Naive B cell (primary cell): ENCODE measurements around the gene NDFIP1. TPM values are rescaled to one million over a fixed set of nuclear protein-coding genes. Genes with fewer than 3 reads are reported as not detected.

ENCODE experiments used
- ATAC-seq, 2 donors: fragments of 150-1000 bp; cut with Tn5 transposase; 2 replicates each; pipeline ENCODE4 v1.10.0; 2021; ENCODE audit warnings: low read depth in 2 of 2, mild to moderate bottlenecking in 2 of 2, moderate library complexity in 2 of 2
- DNase-seq: peaks from one replicate; pipeline ENCODE4 v3.0.0; 2022
- H3K27ac Mint-ChIP-seq, 6 donors: one replicate each; pipeline ENCODE4 v1.8.0; 2020 to 2022; ENCODE audit warnings: mild to moderate bottlenecking in 6 of 6, mixed read lengths in 6 of 6, moderate library complexity in 5 of 6, inconsistent platforms in 2 of 6
- H3K27me3 Mint-ChIP-seq, 3 donors: one replicate each; pipeline ENCODE4 v1.8.0; 2021 to 2022; ENCODE audit warnings: mixed read lengths in 3 of 3, mild to moderate bottlenecking in 1 of 3
- H3K36me3 Mint-ChIP-seq, 2 donors: one replicate each; pipeline ENCODE4 v1.8.0; 2020 to 2022; ENCODE audit warnings: mixed read lengths in 2 of 2, inconsistent platforms in 1 of 2, mild to moderate bottlenecking in 1 of 2
- H3K4me1 Mint-ChIP-seq, 3 donors: one replicate each; pipeline ENCODE4 v1.8.0; 2020 to 2022; ENCODE audit warnings: mixed read lengths in 3 of 3, inconsistent platforms in 1 of 3, mild to moderate bottlenecking in 1 of 3, moderate library complexity in 1 of 3
- H3K4me3 Mint-ChIP-seq, 8 donors: one replicate each; pipeline ENCODE4 v1.8.0; 2020 to 2022; ENCODE audit warnings: mild to moderate bottlenecking in 8 of 8, mixed read lengths in 8 of 8, moderate library complexity in 8 of 8, inconsistent platforms in 2 of 8
- H3K9me3 Mint-ChIP-seq, 7 donors: one replicate each; pipeline ENCODE4 v1.8.0; 2020 to 2022; ENCODE audit warnings: mixed read lengths in 7 of 7, mild to moderate bottlenecking in 5 of 7, inconsistent platforms in 2 of 7, moderate library complexity in 1 of 7
- polyA plus RNA-seq, 6 donors: library from polyadenylated mRNA; unstranded; fragments of 300-500 nt; fragmentation: Illumina TruSeq; gene quantifications; one replicate each; pipeline ENCODE4 v1.2.3, GENCODE V29; 2021; ENCODE audit warnings: low read depth in 6 of 6

The NDFIP1 gene
- polyA plus RNA-seq, 6 donors from 2014 or later: 11.8 to 21.1 (median 17.9) TPM

GRCh38 chr5:142098275-142098674 is 10.3 kb upstream of the NDFIP1 start:
- H3K27ac Mint-ChIP-seq: no peak overlapping the region
- H3K4me1 Mint-ChIP-seq: no peaks in the 10 kb centered on the region
- DNase-seq: no peak
- peaks cover 8 to 20% (median 19%) of the 10 kb centered on the region in 3 donors for H3K27me3 Mint-ChIP-seq
- H3K4me3 Mint-ChIP-seq: no peak overlapping the region
- peaks cover 0 to 3% (median 0%) of the 10 kb centered on the region in 7 donors for H3K9me3 Mint-ChIP-seq
- no peaks in the 10 kb centered on the region for H3K36me3 Mint-ChIP-seq
- no peak for ATAC-seq

- peak overlapping the region in 1 of 6 donors; percentile 44 for H3K27ac Mint-ChIP-seq
- ATAC-seq (no peak), DNase-seq (no peak)
- H3K4me3 Mint-ChIP-seq: no peak overlapping the region
- no peaks in the 10 kb centered on the region for H3K4me1 Mint-ChIP-seq
- peaks cover 0 to 3% (median 0%) of the 10 kb centered on the region in 7 donors for H3K9me3 Mint-ChIP-seq
- H3K27me3 Mint-ChIP-seq: peaks cover 8 to 20% (median 19%) of the 10 kb centered on the region in 3 donors
- H3K36me3 Mint-ChIP-seq: no peaks in the 10 kb centered on the region
These were observed 9.6 kb upstream of the NDFIP1 start for GRCh38 chr5:142098931-142099330.

GRCh38 chr5:142100307-142100706 is 8.3 kb upstream of the NDFIP1 start:
- H3K4me3 Mint-ChIP-seq: no peak overlapping the region

GRCh38 chr5:142102980-142103740 is 5.4 kb upstream of the NDFIP1 start:
- Mint-ChIP-seq H3K27ac (no peak overlapping the region), H3K4me3 (no peak overlapping the region), H3K27me3 (peaks cover 16 to 28% (median 27%) of the 10 kb centered on the region in 3 donors), H3K4me1 (peaks cover 0 to 1% (median 0%) of the 10 kb centered on the region in 3 donors), H3K36me3 (no peaks in the 10 kb centered on the region), H3K9me3 (peaks cover 0 to 3% (median 0%) of the 10 kb centered on the region in 7 donors)
- DNase-seq (no peak), ATAC-seq (no peak)

More at GRCh38 chr5:142100307-142100706, 8.3 kb upstream of the NDFIP1 start:
- no peaks in the 10 kb centered on the region for H3K36me3 Mint-ChIP-seq
- H3K4me1 Mint-ChIP-seq: no peaks in the 10 kb centered on the region
- peaks cover 0 to 3% (median 0%) of the 10 kb centered on the region in 7 donors for H3K9me3 Mint-ChIP-seq
- H3K27me3 Mint-ChIP-seq: peaks cover 10 to 25% (median 25%) of the 10 kb centered on the region in 3 donors
- H3K27ac Mint-ChIP-seq: no peak overlapping the region
- ATAC-seq: no peak
- DNase-seq: no peak

GRCh38 chr5:142104491-142104890 is 4.1 kb upstream of the NDFIP1 start:
- DNase-seq (no peak), ATAC-seq (no peak)
- Mint-ChIP-seq H3K9me3 (peaks cover 0 to 3% (median 0%) of the 10 kb centered on the region in 7 donors), H3K27ac (no peak overlapping the region), H3K4me1 (peaks cover 3 to 8% (median 4%) of the 10 kb centered on the region in 3 donors), H3K27me3 (peaks cover 14 to 28% (median 26%) of the 10 kb centered on the region in 3 donors), H3K4me3 (no peak overlapping the region), H3K36me3 (no peaks in the 10 kb centered on the region)

- peaks cover 0 to under 1% (median 0%) of the 10 kb centered on the region in 7 donors for H3K9me3 Mint-ChIP-seq
- no peak for ATAC-seq
- H3K27ac Mint-ChIP-seq: no peak overlapping the region
- H3K27me3 Mint-ChIP-seq: peaks cover 8 to 22% (median 17%) of the 10 kb centered on the region in 3 donors
- H3K4me1 Mint-ChIP-seq: peaks cover 11 to 20% (median 19%) of the 10 kb centered on the region in 3 donors
- H3K4me3 Mint-ChIP-seq: peak overlapping the region in 1 of 8 donors; percentile 33
- H3K36me3 Mint-ChIP-seq: no peaks in the 10 kb centered on the region
- no peak for DNase-seq
These were observed 2.5 kb upstream of the NDFIP1 start for GRCh38 chr5:142106061-142106460.

- peak overlapping the region in 1 of 6 donors; percentile 50 for H3K27ac Mint-ChIP-seq
- DNase-seq (no peak), ATAC-seq (no peak)
- H3K4me1 Mint-ChIP-seq: peaks cover 11 to 22% (median 19%) of the 10 kb centered on the region in 3 donors
- H3K4me3 Mint-ChIP-seq: peak overlapping the region in 4 of 8 donors; percentile 22 to 91 (median 34)
- H3K27me3 Mint-ChIP-seq: peaks cover 8 to 17% (median 12%) of the 10 kb centered on the region in 3 donors
- no peaks in the 10 kb centered on the region for H3K9me3 Mint-ChIP-seq
- no peaks in the 10 kb centered on the region for H3K36me3 Mint-ChIP-seq
These were observed 1.4 kb upstream of the NDFIP1 start for GRCh38 chr5:142107036-142107735.

- peaks cover 8 to 13% (median 12%) of the 10 kb centered on the region in 3 donors for H3K27me3 Mint-ChIP-seq
- no peaks in the 10 kb centered on the region for H3K9me3 Mint-ChIP-seq
- H3K36me3 Mint-ChIP-seq: no peaks in the 10 kb centered on the region
- H3K4me3 Mint-ChIP-seq: peak overlapping the region; percentile 81 to 91 (median 86)
- peaks cover 12 to 24% (median 23%) of the 10 kb centered on the region in 3 donors for H3K4me1 Mint-ChIP-seq
- DNase-seq (no peak), ATAC-seq (no peak)
- peak overlapping the region in 4 of 6 donors; percentile 27 to 67 (median 60) for H3K27ac Mint-ChIP-seq
These were observed 695 bp upstream of the NDFIP1 start for GRCh38 chr5:142107736-142108431.

GRCh38 chr5:142109331-142110045 is 909 bp downstream of the NDFIP1 start:
- no peaks in the 10 kb centered on the region for H3K36me3 Mint-ChIP-seq
- H3K27me3 Mint-ChIP-seq: peaks cover 8 to 12% (median 8%) of the 10 kb centered on the region in 3 donors
- peak overlapping the region; percentile 87 to 97 (median 94) for H3K4me3 Mint-ChIP-seq
- H3K27ac Mint-ChIP-seq: peak overlapping the region; percentile 57 to 96 (median 94)
- no peak for ATAC-seq
- no peaks in the 10 kb centered on the region for H3K9me3 Mint-ChIP-seq
- peaks cover 14 to 26% (median 26%) of the 10 kb centered on the region in 3 donors for H3K4me1 Mint-ChIP-seq
- peak; percentile 12 for DNase-seq

- no peak for ATAC-seq
- Mint-ChIP-seq H3K36me3 (no peaks in the 10 kb centered on the region), H3K9me3 (no peaks in the 10 kb centered on the region), H3K27me3 (peaks cover 5 to 9% (median 8%) of the 10 kb centered on the region in 3 donors), H3K4me1 (peaks cover 14 to 26% (median 26%) of the 10 kb centered on the region in 3 donors), H3K27ac (peak overlapping the region in 5 of 6 donors; percentile 24 to 96 (median 86)), H3K4me3 (peak overlapping the region; percentile 87 to 97 (median 94))
- no peak for DNase-seq
These were observed 1.5 kb downstream of the NDFIP1 start for GRCh38 chr5:142110046-142110531.

GRCh38 chr5:142110988-142111687 is 2.6 kb downstream of the NDFIP1 start:
- H3K27me3 Mint-ChIP-seq: no peaks in the 10 kb centered on the region
- H3K36me3 Mint-ChIP-seq: no peaks in the 10 kb centered on the region
- peak overlapping the region in 1 of 8 donors; percentile 91 for H3K4me3 Mint-ChIP-seq
- no peaks in the 10 kb centered on the region for H3K9me3 Mint-ChIP-seq
- H3K27ac Mint-ChIP-seq: no peak overlapping the region
- peaks cover 15 to 28% (median 26%) of the 10 kb centered on the region in 3 donors for H3K4me1 Mint-ChIP-seq
- DNase-seq (no peak), ATAC-seq (no peak)

GRCh38 chr5:142114687-142115086 is 6.1 kb downstream of the NDFIP1 start:
- DNase-seq (no peak), ATAC-seq (no peak)
- H3K4me1 Mint-ChIP-seq: peaks cover 28 to 35% (median 28%) of the 10 kb centered on the region in 3 donors
- H3K36me3 Mint-ChIP-seq: peaks cover 5 to 6% of the 10 kb centered on the region in 2 donors
- no peak overlapping the region for H3K4me3 Mint-ChIP-seq
- no peaks in the 10 kb centered on the region for H3K9me3 Mint-ChIP-seq
- no peaks in the 10 kb centered on the region for H3K27me3 Mint-ChIP-seq
- H3K27ac Mint-ChIP-seq: no peak overlapping the region
